ENCODE data around the gene TLCD3A. TPM values are rescaled to one million over a fixed set of nuclear protein-coding genes. Genes with fewer than 3 reads are reported as not detected.
A peak's percentile ranks its signal among the peaks of the same experiment; 100 is the strongest.

TLCD3A gene
- total RNA-seq, 1 donor from 2014 or later, result 9.4 TPM

DNA sequence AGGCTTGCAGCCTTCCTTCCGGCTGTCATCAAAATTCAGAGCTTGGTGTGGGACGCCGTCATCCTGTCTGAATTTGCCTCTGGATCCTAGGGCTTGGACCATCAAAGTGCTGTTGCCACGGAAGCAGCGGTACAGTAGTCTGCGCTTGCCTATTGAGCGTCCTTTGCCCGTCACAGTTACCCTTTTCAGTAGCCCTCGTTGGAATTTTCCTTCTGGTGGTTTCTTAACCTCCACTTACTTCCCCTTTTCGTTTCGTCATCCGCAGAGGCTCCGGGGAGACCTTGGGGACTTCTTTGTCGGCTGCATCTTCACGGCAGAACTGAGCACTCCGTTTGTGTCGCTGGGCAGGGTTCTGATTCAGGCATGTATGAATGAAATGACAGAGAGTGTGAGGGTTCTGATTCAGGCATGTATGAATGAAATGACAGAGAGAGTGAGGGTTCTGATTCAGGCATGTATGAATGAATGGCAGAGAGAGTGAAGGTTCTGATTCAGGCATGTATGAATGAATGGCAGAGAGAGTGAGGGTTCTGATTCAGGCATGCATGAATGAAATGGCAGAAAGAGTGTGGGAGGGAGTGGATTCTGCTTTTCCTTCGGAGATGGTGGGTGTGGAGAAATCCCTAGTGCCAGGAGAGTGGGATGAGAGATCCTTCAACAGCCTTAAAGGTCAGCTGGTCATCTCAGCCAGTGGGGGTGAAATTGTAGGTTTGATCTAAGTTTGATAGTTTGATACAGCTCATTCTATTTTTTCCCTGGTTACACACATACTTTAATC, 8.0 kb downstream of the TLCD3A start:
- TF ChIP-seq, protein P1, sequence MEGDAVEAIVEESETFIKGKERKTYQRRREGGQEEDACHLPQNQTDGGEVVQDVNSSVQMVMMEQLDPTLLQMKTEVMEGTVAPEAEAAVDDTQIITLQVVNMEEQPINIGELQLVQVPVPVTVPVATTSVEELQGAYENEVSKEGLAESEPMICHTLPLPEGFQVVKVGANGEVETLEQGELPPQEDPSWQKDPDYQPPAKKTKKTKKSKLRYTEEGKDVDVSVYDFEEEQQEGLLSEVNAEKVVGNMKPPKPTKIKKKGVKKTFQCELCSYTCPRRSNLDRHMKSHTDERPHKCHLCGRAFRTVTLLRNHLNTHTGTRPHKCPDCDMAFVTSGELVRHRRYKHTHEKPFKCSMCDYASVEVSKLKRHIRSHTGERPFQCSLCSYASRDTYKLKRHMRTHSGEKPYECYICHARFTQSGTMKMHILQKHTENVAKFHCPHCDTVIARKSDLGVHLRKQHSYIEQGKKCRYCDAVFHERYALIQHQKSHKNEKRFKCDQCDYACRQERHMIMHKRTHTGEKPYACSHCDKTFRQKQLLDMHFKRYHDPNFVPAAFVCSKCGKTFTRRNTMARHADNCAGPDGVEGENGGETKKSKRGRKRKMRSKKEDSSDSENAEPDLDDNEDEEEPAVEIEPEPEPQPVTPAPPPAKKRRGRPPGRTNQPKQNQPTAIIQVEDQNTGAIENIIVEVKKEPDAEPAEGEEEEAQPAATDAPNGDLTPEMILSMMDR (IDR thresholded peaks at IDR 0.05; ENCODE audit: partially characterized antibody, unreplicated experiment), result no peak
- Mint-ChIP-seq H3K36me3 (ENCODE audit: unreplicated experiment) (no peaks in the 10 kb centered on the region), H3K27ac (ENCODE audit: unreplicated experiment) (peak overlapping the region; percentile 31), H3K4me1 (ENCODE audit: low read depth, unreplicated experiment) (no peaks in the 10 kb centered on the region), H3K27me3 (ENCODE audit: unreplicated experiment) (peaks cover 5% of the 10 kb centered on the region), H3K9me3 (ENCODE audit: unreplicated experiment) (no peaks in the 10 kb centered on the region), H3K4me3 (ENCODE audit: unreplicated experiment) (no peak overlapping the region)
- DNase-seq, result no peak

DNA sequence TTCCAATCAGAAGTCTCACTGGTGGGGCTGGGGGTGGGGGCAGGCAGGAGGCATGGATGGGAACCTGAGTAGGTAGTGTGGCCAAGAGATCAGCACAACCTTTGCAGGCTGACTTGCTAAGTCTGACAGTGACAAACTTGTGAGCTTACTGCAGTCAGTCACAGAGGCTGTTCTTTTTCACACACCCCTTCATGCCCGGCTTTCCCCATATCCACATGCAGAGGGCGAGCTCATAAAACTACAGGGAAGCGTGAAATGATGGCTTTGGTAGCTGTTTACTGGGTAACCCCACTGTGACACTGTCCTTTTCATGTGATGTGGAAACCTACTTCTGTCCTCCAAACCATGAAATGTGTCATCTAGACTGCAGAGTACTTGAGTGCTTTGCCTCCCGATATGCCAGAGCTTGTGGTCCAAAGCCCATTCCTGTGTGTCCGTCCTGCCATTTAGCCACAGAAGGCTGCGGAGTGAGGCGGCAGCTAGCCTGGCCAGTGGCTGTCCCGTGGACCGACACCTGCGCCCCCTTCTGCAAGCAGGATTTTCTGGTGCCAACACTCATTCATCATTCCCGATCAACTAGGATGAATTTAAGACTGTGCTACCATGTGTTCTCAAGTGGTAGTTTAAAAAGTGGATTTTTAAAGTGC, 9.9 kb downstream of the TLCD3A start:
- H3K27ac Mint-ChIP-seq (ENCODE audit: unreplicated experiment), result no peak overlapping the region
- no peaks in the 10 kb centered on the region for H3K36me3 Mint-ChIP-seq (ENCODE audit: unreplicated experiment)
- TF ChIP-seq, protein P1 (IDR thresholded peaks at IDR 0.05; ENCODE audit: partially characterized antibody, unreplicated experiment), result no peak
- no peaks in the 10 kb centered on the region for H3K4me1 Mint-ChIP-seq (ENCODE audit: low read depth, unreplicated experiment)
- H3K4me3 Mint-ChIP-seq (ENCODE audit: unreplicated experiment), result no peak overlapping the region
- H3K27me3 Mint-ChIP-seq (ENCODE audit: unreplicated experiment), result peaks cover 5% of the 10 kb centered on the region
- H3K9me3 Mint-ChIP-seq (ENCODE audit: unreplicated experiment), result no peaks in the 10 kb centered on the region
- no peak for DNase-seq

DNA sequence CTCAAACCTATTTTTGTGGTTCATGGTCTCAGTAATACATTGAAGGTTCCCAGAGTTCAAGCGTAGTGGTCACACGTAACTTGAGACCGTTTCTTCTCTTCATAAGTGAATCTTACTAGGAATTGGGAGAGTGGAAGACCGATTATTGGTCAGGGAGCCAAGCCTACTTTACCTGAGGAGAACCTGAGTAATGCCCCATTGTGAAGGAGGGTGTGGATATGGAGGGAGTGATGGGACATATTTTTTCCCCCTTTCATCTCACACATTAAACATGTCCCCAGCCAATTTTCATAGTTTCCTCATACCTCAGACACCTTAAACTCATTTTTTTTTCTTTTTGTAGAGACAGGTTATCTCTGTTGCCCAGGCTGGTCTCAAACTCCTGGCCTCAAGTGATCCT, 10.7 kb downstream of the TLCD3A start:
- no peak overlapping the region for H3K27ac Mint-ChIP-seq (ENCODE audit: unreplicated experiment)
- no peaks in the 10 kb centered on the region for H3K4me1 Mint-ChIP-seq (ENCODE audit: low read depth, unreplicated experiment)
- H3K36me3 Mint-ChIP-seq (ENCODE audit: unreplicated experiment), result peaks cover 5% of the 10 kb centered on the region
- no peak for DNase-seq
- peaks cover 4% of the 10 kb centered on the region for H3K9me3 Mint-ChIP-seq (ENCODE audit: unreplicated experiment)
- no peak overlapping the region for H3K4me3 Mint-ChIP-seq (ENCODE audit: unreplicated experiment)
- TF ChIP-seq, protein P1 (IDR thresholded peaks at IDR 0.05; ENCODE audit: partially characterized antibody, unreplicated experiment), result no peak
- peaks cover 5% of the 10 kb centered on the region for H3K27me3 Mint-ChIP-seq (ENCODE audit: unreplicated experiment)

DNA sequence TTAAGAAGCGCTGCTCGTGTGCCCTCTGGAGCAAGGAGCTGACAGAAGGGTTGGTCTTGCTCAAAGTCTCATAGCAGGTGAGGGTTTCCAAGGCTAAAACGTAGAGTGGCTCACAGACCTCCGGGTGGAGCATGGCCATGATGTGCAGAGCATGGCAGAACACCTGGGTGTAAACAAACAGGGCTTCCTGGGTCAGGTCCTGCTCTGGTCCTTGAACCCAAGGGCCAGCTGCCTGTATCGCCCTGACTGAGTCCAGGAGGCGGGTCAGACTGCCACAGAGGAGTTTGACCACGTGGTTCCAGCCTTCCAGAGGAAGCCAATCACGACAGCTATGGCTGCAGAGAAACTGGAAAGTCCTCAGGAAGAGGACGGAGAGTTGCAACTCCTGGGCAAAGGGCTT, 12.5 kb downstream of the TLCD3A start:
- Mint-ChIP-seq H3K4me3 (ENCODE audit: unreplicated experiment) (no peak overlapping the region), H3K36me3 (ENCODE audit: unreplicated experiment) (peaks cover 13% of the 10 kb centered on the region), H3K27me3 (ENCODE audit: unreplicated experiment) (peaks cover 5% of the 10 kb centered on the region)

More for the DNA sequence above, 12.5 kb downstream of the TLCD3A start:
- Mint-ChIP-seq H3K9me3 (ENCODE audit: unreplicated experiment) (peaks cover 11% of the 10 kb centered on the region), H3K27ac (ENCODE audit: unreplicated experiment) (no peak overlapping the region), H3K4me1 (ENCODE audit: low read depth, unreplicated experiment) (no peaks in the 10 kb centered on the region)
- no peak for DNase-seq
- TF ChIP-seq, protein P1 (IDR thresholded peaks at IDR 0.05; ENCODE audit: partially characterized antibody, unreplicated experiment), result no peak
